ENCODE results near the gene CFAP69.
"Not testable (repeated sequence)": the region's sequence is repeated elsewhere in the genome, so short reads cannot be mapped to it uniquely, and the experiment has no call there.

CFAP69 gene

DNA sequence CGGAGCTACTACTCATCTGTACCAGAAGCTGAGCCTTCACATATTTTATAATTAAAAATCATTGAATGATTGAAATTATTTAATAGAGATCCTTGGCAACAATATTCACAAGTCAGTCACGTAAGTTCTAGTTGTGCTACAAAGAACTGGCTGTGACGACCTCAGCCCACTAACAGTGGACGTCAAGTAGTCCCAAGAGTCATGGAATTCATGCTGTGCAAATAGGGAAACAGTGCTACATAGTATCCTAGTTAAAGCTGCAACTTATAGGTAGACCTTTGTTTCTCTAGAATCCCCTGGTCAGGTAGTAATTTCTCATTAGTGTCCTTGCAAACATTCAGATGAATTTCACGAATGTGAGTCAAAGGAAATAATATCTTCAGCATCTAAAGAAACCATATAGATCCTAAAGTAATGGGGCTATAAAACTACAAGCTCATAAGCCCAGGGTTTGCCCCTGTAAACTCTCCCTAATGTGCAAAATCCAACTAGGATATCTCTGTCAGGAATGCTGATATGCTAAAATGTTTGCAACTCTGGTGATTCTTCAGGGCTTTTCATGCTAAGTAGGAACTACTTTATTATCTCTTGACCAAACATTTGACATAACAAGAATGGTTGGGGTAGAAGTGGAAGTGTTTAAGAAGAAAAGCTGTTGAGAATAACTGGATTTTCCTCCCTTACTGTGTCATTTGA lies 31.2 kb downstream of the CFAP69 start:
- DNase-seq = no peak

DNA sequence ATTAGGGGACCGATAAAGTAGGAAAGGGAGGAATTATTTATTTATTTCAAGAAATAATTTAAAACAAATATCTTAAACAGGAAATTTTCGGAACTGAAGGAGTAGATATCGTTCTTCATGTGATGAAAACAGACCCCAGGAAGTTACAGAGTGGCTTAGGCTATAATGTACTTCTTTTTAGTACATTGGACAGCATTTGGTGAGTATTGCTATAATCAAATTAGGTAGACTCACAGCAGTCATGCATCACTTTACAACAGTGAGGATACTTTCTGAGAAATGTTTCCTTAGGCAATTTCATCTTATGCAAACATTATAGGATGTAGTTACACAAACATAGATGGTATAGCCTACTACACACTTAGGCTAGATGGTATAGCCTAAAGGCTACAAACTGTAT lies 43.2 kb downstream of the CFAP69 start:
- peak; percentile 91 for DNase-seq

GRCh38 chr7:90290244-90291113 lies 45.5 kb downstream of the CFAP69 start:
- DNase-seq = no peak

- peak; percentile 37 for DNase-seq
Measured at GRCh38 chr7:90298145-90299038, 53.4 kb downstream of the CFAP69 start.

- no peak for DNase-seq
Measured at GRCh38 chr7:90303241-90303640, 58.3 kb downstream of the CFAP69 start.

DNA sequence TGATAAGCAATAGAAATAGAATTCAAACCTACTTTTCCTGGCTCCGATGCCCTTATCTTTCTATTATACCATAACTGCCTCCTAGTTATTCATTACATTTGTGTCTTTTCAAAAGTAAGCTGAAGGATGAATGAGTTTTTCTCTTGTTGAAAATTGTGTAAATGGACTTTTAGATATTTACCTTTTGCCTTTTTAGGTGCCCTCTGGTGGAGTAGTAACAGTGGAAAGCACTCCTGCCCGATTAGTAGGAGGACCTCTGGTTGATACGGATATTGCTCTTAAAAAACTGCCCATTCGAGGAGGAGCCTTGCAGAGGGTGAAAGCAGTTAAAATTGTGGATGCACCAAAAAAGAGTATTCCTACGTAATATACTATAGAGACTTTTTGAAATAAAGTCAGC lies 64.9 kb downstream of the CFAP69 start:
- no peak for DNase-seq

- no peak for DNase-seq
Measured at GRCh38 chr7:90311175-90311574, 66.2 kb downstream of the CFAP69 start.

GRCh38 chr7:90312745-90313144 lies 67.8 kb downstream of the CFAP69 start:
- DNase-seq = no peak

GRCh38 chr7:90313907-90314306 lies 68.9 kb downstream of the CFAP69 start:
- no peak for DNase-seq

- DNase-seq = no peak
Measured at GRCh38 chr7:90320014-90320413, 75.0 kb downstream of the CFAP69 start.

DNA sequence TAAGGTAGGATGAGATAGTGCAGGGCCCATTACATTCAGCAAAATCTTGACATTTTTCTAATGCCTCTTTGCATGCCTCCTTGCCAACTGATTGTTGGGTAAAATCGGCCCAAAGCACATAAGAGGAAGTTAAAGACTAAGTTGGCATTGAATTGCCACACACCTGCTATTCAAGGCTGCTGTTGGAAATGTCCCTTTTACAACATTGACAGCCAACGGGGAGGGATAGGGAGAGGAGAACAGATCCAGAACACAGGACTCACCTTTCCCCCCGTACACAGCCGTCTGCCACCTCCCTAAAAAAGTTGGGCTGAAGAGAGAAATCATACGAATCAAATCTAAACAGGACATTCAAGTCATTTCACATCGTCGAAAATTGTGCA lies 75.4 kb downstream of the CFAP69 start:
- DNase-seq = no peak

DNA sequence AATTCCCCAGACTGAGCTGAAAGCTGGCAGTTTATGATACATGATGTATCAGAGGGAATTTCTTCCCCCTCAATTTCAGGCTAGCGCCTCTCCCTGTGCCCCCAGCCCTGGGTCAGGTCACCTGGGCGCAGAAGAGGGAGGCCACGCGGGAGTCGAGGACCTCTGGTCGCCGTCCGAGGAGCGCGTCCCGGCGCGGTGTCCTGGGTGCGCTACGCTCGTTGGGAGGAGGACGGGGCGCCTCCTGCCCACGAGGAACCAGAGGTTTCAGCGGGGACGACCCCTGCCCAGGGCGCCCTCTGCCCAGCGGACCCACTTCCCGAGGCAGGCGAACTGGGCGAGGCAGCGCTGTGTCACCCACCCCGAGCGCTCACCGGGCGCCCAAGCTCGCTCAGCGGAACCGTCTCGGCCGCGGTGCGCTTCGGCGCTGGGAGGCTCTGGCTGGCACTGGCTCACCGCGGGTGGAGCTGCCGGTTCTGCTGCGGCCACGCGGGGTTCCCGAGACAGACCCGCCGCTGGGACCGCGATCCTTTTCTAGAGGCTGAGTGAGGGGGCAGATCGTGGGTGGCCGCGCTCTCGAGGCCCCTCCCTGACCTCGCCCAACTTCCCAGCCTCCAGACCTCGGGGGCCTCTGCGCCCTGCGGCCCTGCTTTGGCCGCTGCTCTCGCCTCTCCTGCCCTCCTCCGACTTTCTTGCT lies 76.0 kb downstream of the CFAP69 start, which contains the start of gene FAM237B:
Gene FAM237B, minus strand, starts transcription at position 504 of the 694 bp plus-strand sequence. CDS start 1,556 bp downstream, outside the sequence.
- no peak for DNase-seq

- no peak for DNase-seq
Measured at GRCh38 chr7:90322837-90323236, 77.9 kb downstream of the CFAP69 start.

DNA sequence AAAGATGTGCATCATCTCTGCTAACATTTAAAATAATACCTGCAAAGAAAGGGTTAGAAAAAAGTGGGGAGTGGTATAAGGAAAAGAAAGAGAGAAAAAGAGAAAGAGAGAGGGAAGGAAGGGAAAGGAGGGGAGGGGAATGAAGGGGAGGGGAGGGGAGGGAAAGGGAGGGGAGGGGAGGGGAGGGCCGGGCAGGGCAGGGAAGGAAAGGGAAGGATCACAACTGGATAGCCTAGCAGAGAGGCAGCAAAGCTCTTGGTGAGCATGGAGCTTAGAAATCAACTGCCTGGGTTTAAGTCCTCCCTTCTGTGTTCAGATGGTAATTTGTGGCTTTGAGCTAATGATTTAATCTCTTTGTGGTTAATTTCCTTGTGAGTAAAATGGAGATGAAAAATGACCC lies 81.5 kb downstream of the CFAP69 start:
- DNase-seq = no peak

GRCh38 chr7:90334193-90334843 lies 89.3 kb downstream of the CFAP69 start:
- DNase-seq = no peak

- not testable (repeated sequence) for DNase-seq
Measured at GRCh38 chr7:90334926-90335325, 90.0 kb downstream of the CFAP69 start.

- DNase-seq = no peak
Measured at GRCh38 chr7:90337106-90337505, 92.1 kb downstream of the CFAP69 start.

GRCh38 chr7:90345016-90345415 lies 100.0 kb downstream of the CFAP69 start:
- DNase-seq = no peak

DNA sequence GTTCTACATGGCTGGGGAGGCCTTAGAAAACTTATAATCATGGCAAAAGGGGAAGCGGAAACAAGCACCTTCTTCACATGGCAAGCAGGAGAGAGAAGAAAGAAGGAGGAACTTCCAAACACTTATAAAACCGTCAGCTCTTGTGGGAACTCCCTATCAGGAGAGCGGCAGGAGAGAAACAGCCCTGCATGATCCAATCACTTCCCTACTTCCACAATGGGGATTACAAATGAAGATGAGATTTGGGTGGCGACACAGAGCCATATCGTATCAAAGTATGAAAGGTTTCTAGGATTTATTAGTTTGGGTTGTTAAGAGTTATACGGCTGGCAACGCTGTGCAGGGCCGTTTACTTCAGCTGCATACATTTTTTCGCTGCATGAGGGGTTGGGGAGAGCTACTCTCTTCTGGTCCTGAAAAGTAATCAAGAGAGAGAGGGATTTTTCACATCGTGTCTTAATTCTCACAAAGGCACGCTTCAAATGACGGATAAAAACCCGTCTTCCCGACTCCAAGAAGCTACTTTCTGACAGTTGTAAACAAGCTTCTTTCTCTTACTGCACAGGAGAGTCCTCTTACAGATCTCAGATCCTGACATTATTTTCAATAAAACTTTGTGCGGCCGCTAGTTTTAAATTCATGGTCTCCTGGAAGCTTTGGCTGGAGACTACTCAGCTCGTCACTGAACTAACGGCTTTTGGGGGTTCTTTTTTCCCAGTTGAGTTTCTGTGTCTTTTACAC lies 100.8 kb downstream of the CFAP69 start:
- DNase-seq = peak; percentile 57

GRCh38 chr7:90346336-90347125 lies 101.6 kb downstream of the CFAP69 start, which contains the start of gene GTPBP10:
TSS of gene GTPBP10 (plus strand) at chr7:90346716. CDS start at chr7:90346742, 26 bp downstream.
- DNase-seq = peak; percentile 96

All from NCI-H526 treated with DMSO at 0.1 percent for 48 hours (cell line).